Activated naive CD4-positive, alpha-beta T cell treated with anti-CD3 and anti-CD28 coated beads for 36 hours (primary cell): Measurements from ENCODE around the gene PTPN9. TPM values are rescaled to one million over a fixed set of nuclear protein-coding genes. Genes with fewer than 3 reads are reported as not detected.
A peak's percentile ranks its signal among the peaks of the same experiment; 100 is the strongest.

Experiments used
- CTCF ChIA-PET: fragments of 350-600 bp; sonication (Branson Sonifier 250); formaldehyde crosslinking; loops from one replicate; lab custom pipeline; 2021; ENCODE audit warnings: antibody characterized with exemption; lab: Charles Lee
- DNase-seq: peaks from one replicate; pipeline ENCODE4 v3.0.0-alpha.2; 2020
- H3K27ac Mint-ChIP-seq: one replicate; pipeline ENCODE4 v1.8.0; 2021; ENCODE audit warnings: mild to moderate bottlenecking, mixed read lengths
- H3K27me3 Mint-ChIP-seq: one replicate; pipeline ENCODE4 v1.8.0; 2021; ENCODE audit warnings: low read depth, mixed read lengths
- H3K36me3 Mint-ChIP-seq: one replicate; pipeline ENCODE4 v1.8.0; 2021; ENCODE audit warnings: low read depth, mixed read lengths
- H3K4me1 Mint-ChIP-seq: one replicate; pipeline ENCODE4 v1.8.0; 2021; ENCODE audit warnings: low read depth, mixed read lengths
- H3K4me3 Mint-ChIP-seq: one replicate; pipeline ENCODE4 v1.8.0; 2021; ENCODE audit warnings: mild to moderate bottlenecking, moderate library complexity, mixed read lengths
- H3K9me3 Mint-ChIP-seq: one replicate; pipeline ENCODE4 v1.8.0; 2021; ENCODE audit warnings: mixed read lengths
- intact Hi-C: fragments of 100-400 bp; cut with micrococcal nuclease; formaldehyde crosslinking; loops from one replicate; pipeline ENCODE4 v1.15.1; 2023
- total RNA-seq, 2 experiments: library from RNA; stranded (reverse); gene quantifications; one replicate each; pipeline ENCODE4 v1.2.3, GENCODE V29; 2021

Gene PTPN9
- total RNA-seq, 2 experiments from 2014 or later = 9.5 to 10.1 TPM

GRCh38 chr15:75456710-75457109 lies 122.4 kb downstream of the PTPN9 start:
- no peaks in the 10 kb centered on the region for H3K27me3 Mint-ChIP-seq
- H3K4me3 Mint-ChIP-seq = peak overlapping the region; percentile 87
- no peaks in the 10 kb centered on the region for H3K9me3 Mint-ChIP-seq
- no peak overlapping the region for H3K27ac Mint-ChIP-seq
- CTCF ChIA-PET = interaction anchor here (1.0 kb wide), 1 partner anchor 185 kb away, joined by 3 read pairs; no protein-coding TSS in a partner anchor
- intact Hi-C loops = loop anchor here (10.0 kb wide), 1 partner anchor 1538 kb away; the partner anchor contains the start of gene PSTPIP1
- no peaks in the 10 kb centered on the region for H3K36me3 Mint-ChIP-seq
- peaks cover 9% of the 10 kb centered on the region for H3K4me1 Mint-ChIP-seq
- peak; percentile 14 for DNase-seq

- intact Hi-C loops = loop anchor here (2.0 to 10.0 kb wide), 2 partner anchors 253 to 1539 kb away; partner anchors contain the start of gene PSTPIP1
- Mint-ChIP-seq H3K27ac (peak overlapping the region; percentile 92), H3K27me3 (no peaks in the 10 kb centered on the region), H3K4me1 (peaks cover 9% of the 10 kb centered on the region), H3K4me3 (peak overlapping the region; percentile 87), H3K9me3 (no peaks in the 10 kb centered on the region), H3K36me3 (no peaks in the 10 kb centered on the region)
- peak; percentile 80 for DNase-seq
- CTCF ChIA-PET = interaction anchor here (0.7 to 3.7 kb wide), 5 partner anchors 88 to 191 kb away, joined by 3 to 30 read pairs (median 3); partner anchors contain the start of genes IMP3 and MAN2C1
These were observed 123.1 kb downstream of the PTPN9 start for GRCh38 chr15:75455982-75456531.

GRCh38 chr15:75455424-75455981 lies 123.6 kb downstream of the PTPN9 start:
- CTCF ChIA-PET = interaction anchor here (0.7 to 3.7 kb wide), 5 partner anchors 88 to 192 kb away, joined by 3 to 30 read pairs (median 3); partner anchors contain the start of genes IMP3 and MAN2C1
- Mint-ChIP-seq H3K9me3 (no peaks in the 10 kb centered on the region), H3K27ac (peak overlapping the region; percentile 92), H3K27me3 (no peaks in the 10 kb centered on the region), H3K4me3 (peak overlapping the region; percentile 87), H3K36me3 (no peaks in the 10 kb centered on the region), H3K4me1 (peaks cover 10% of the 10 kb centered on the region)
- DNase-seq = peak; percentile 93
- intact Hi-C loops = loop anchor here (2.0 to 10.0 kb wide), 2 partner anchors 253 to 1539 kb away; partner anchors contain the start of gene PSTPIP1

GRCh38 chr15:75454471-75455378 lies 124.4 kb downstream of the PTPN9 start:
- Mint-ChIP-seq H3K4me1 (peaks cover 18% of the 10 kb centered on the region), H3K4me3 (peak overlapping the region; percentile 87), H3K27ac (peak overlapping the region; percentile 92), H3K36me3 (no peaks in the 10 kb centered on the region), H3K9me3 (no peaks in the 10 kb centered on the region), H3K27me3 (no peaks in the 10 kb centered on the region)
- CTCF ChIA-PET = interaction anchor here (0.9 to 3.7 kb wide), 8 partner anchors 18 to 186 kb away, joined by 3 to 30 read pairs (median 6); partner anchors contain the start of genes IMP3, MAN2C1 and SNUPN
- peak; percentile 88 for DNase-seq
- intact Hi-C loops = loop anchor here (1.0 to 10.0 kb wide), 9 partner anchors 86 to 1540 kb away; partner anchors contain the start of genes ARID3B, EDC3, FBXO22 and IMP3

GRCh38 chr15:75453703-75454470 lies 125.2 kb downstream of the PTPN9 start:
- CTCF ChIA-PET = interaction anchor here (0.9 to 3.7 kb wide), 6 partner anchors 17 to 187 kb away, joined by 3 to 30 read pairs (median 6); partner anchors contain the start of genes IMP3, MAN2C1 and SNUPN
- Mint-ChIP-seq H3K4me1 (peaks cover 24% of the 10 kb centered on the region), H3K27me3 (no peaks in the 10 kb centered on the region), H3K9me3 (no peaks in the 10 kb centered on the region), H3K4me3 (peak overlapping the region; percentile 98), H3K27ac (peak overlapping the region; percentile 98), H3K36me3 (no peaks in the 10 kb centered on the region)
- peak; percentile 98 for DNase-seq
- intact Hi-C loops = loop anchor here (1.0 to 10.0 kb wide), 11 partner anchors 86 to 1541 kb away; partner anchors contain the start of genes ARID3B, EDC3, FBXO22 and IMP3

GRCh38 chr15:75452865-75453702 lies 126.0 kb downstream of the PTPN9 start:
- H3K9me3 Mint-ChIP-seq = no peaks in the 10 kb centered on the region
- no peaks in the 10 kb centered on the region for H3K27me3 Mint-ChIP-seq
- peaks cover 32% of the 10 kb centered on the region for H3K4me1 Mint-ChIP-seq
- H3K4me3 Mint-ChIP-seq = peak overlapping the region; percentile 98
- intact Hi-C loops = loop anchor here (2.0 to 10.0 kb wide), 8 partner anchors 392 to 1542 kb away; partner anchors contain the start of genes ARID3B, EDC3, FBXO22 and PML
- H3K27ac Mint-ChIP-seq = peak overlapping the region; percentile 98
- CTCF ChIA-PET = interaction anchor here (1.0 to 3.7 kb wide), 4 partner anchors 39 to 188 kb away, joined by 3 to 30 read pairs (median 8); partner anchors contain the start of genes IMP3, MAN2C1 and SNUPN
- peak; percentile 80 for DNase-seq
- no peaks in the 10 kb centered on the region for H3K36me3 Mint-ChIP-seq

- H3K36me3 Mint-ChIP-seq = peaks cover 2% of the 10 kb centered on the region
- peak; percentile 89 for DNase-seq
- H3K4me1 Mint-ChIP-seq = peaks cover 37% of the 10 kb centered on the region
- H3K4me3 Mint-ChIP-seq = peak overlapping the region; percentile 98
- no peaks in the 10 kb centered on the region for H3K9me3 Mint-ChIP-seq
- intact Hi-C loops = loop anchor here (2.0 to 10.0 kb wide), 8 partner anchors 392 to 1542 kb away; partner anchors contain the start of genes ARID3B, EDC3, FBXO22 and PML
- CTCF ChIA-PET = interaction anchor here (0.7 to 2.2 kb wide), 4 partner anchors 85 to 189 kb away, joined by 3 to 10 read pairs (median 6); partner anchors contain the start of genes MAN2C1 and SNUPN
- no peaks in the 10 kb centered on the region for H3K27me3 Mint-ChIP-seq
- H3K27ac Mint-ChIP-seq = peak overlapping the region; percentile 98
These were observed 126.7 kb downstream of the PTPN9 start for GRCh38 chr15:75452364-75452864.

GRCh38 chr15:75451674-75452363 lies 127.3 kb downstream of the PTPN9 start, which contains the start of gene SIN3A:
TSS of gene SIN3A (minus strand) at chr15:75451690. CDS start at chr15:75430375, 21,315 bp downstream.
- H3K4me3 Mint-ChIP-seq = peak within 1 kb of the TSS; percentile 98
- H3K27me3 Mint-ChIP-seq = no peaks in the 10 kb centered on the region
- peaks cover 2% of the 10 kb centered on the region for H3K36me3 Mint-ChIP-seq
- H3K27ac Mint-ChIP-seq = peak within 1 kb of the TSS; percentile 98
- intact Hi-C loops = loop anchor here (1.0 to 10.0 kb wide), 13 partner anchors 127 to 1543 kb away; partner anchors contain the start of genes ARID3B, CLK3, COX5A and EDC3
- H3K4me1 Mint-ChIP-seq = peaks cover 40% of the 10 kb centered on the region
- CTCF ChIA-PET = interaction anchor here (0.6 to 2.0 kb wide), 5 partner anchors 85 to 195 kb away, joined by 3 to 10 read pairs (median 3); partner anchors contain the start of gene MAN2C1
- DNase-seq = peak; percentile 100
- no peaks in the 10 kb centered on the region for H3K9me3 Mint-ChIP-seq

GRCh38 chr15:75451202-75451673 lies 127.9 kb downstream of the PTPN9 start:
- H3K9me3 Mint-ChIP-seq = no peaks in the 10 kb centered on the region
- no peak for DNase-seq
- peak overlapping the region; percentile 98 for H3K4me3 Mint-ChIP-seq
- H3K27me3 Mint-ChIP-seq = no peaks in the 10 kb centered on the region
- H3K27ac Mint-ChIP-seq = peak overlapping the region; percentile 98
- peaks cover 41% of the 10 kb centered on the region for H3K4me1 Mint-ChIP-seq
- H3K36me3 Mint-ChIP-seq = peaks cover 2% of the 10 kb centered on the region
- intact Hi-C loops = loop anchor here (1.0 to 10.0 kb wide), 11 partner anchors 128 to 1544 kb away; partner anchors contain the start of genes ARID3B, CLK3, COX5A and EDC3
- CTCF ChIA-PET = interaction anchor here (0.6 to 2.0 kb wide), 4 partner anchors 84 to 195 kb away, joined by 3 to 10 read pairs (median 6); partner anchors contain the start of gene MAN2C1
